Neural progenitor cell (in vitro differentiated cells): ENCODE data around the gene BAHD1.

Source experiments
- CTCF ChIP-seq: fragments of 200-600 bp; sonication (generic); IDR thresholded peaks from 2 replicates; pipeline ENCODE4 v1.5.1; 2017; ENCODE audit warnings: antibody characterized with exemption, mild to moderate bottlenecking
- EZH2phosphoT487 ChIP-seq: fragments of 200-600 bp; sonication (generic); IDR thresholded peaks from 2 replicates; pipeline ENCODE4 v1.6.1; 2017; ENCODE audit warnings: antibody characterized with exemption

GRCh38 chr15:40499931-40500330 lies 59.2 kb downstream of the BAHD1 start:
- no peak for TF ChIP-seq CTCF
- no peak for TF ChIP-seq EZH2phosphoT487
